GM19397 (cell line): ENCODE measurements around the gene SPTSSA.
"Not testable (repeated sequence)": the region's sequence is repeated elsewhere in the genome, so short reads cannot be mapped to it uniquely, and the experiment has no call there.

Experiments used
- ATAC-seq: cut with Tn5 transposase; IDR thresholded peaks from one replicate; pipeline ENCODE4 v1.9.1; 2021; ENCODE audit warnings: mild to moderate bottlenecking, moderate library complexity; ENCODE audit not compliant: unreplicated experiment

SPTSSA gene, protein sequence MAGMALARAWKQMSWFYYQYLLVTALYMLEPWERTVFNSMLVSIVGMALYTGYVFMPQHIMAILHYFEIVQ

DNA sequence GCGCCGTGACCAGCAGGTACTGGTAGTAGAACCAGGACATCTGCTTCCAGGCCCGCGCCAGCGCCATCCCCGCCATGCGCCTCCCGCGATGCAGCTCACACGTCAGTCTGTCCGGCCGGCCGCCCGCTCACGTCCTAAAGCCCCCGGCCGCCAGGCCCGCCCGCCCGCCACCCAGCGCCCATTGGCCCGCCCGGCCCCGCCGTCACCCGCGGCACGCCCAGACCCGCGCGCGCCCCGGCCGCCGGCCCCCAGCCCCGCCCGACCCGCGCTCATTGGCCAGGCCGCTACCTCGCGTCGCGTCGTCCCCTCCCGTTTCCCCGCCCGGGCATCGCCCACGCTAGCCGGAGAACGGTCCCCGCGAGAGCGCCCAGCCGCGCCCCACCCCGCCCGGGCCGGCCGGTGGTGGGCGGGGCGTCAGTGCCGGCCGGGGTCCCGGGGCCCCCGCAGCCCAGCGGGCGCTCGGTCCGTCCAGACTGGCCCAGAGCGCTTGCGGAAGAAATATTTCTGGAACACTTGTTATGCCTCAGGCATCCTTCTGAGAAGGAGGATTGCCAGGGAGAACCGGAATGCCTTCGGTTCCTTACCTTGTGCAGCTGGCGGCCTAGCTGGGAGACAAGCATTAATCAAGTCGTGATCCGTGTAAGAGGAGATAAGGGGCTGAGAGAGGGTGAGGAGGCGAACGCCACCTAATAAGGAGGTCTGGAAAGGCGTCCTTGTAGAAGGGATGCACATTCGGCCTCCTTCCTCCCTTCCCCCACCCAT is at the start of gene SPTSSA:
Gene SPTSSA (minus strand): TSS at position 109 of the 762 bp plus-strand sequence. CDS start 33 bp downstream, at position 76.
- ATAC-seq, result peak; percentile 96

- no peak for ATAC-seq
Observed at GRCh38 chr14:34507884-34508283, 45.8 kb upstream of the SPTSSA start.

DNA sequence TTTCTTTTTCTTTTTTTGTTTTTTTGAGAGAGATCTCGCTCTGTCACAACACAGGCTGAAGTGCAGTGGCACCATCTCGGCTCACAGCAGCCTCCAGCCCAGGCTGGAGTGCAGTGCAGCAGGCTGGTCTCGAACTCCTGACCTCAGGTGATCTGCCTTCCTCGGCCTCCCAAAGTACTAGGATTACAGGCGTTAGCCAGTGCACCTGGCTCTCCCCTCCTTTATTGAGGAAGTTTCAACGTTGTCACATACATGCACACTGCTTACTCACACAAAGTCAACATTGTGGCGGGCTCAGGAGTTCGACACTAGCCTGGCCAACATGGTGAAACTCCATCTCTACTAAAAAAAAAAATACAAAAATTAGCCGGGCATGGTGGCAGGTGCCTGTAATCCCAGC is 45.4 kb upstream of the SPTSSA start:
- ATAC-seq, result no peak

GRCh38 chr14:34505124-34505491 is 43.1 kb upstream of the SPTSSA start:
- not testable (repeated sequence) for ATAC-seq

DNA sequence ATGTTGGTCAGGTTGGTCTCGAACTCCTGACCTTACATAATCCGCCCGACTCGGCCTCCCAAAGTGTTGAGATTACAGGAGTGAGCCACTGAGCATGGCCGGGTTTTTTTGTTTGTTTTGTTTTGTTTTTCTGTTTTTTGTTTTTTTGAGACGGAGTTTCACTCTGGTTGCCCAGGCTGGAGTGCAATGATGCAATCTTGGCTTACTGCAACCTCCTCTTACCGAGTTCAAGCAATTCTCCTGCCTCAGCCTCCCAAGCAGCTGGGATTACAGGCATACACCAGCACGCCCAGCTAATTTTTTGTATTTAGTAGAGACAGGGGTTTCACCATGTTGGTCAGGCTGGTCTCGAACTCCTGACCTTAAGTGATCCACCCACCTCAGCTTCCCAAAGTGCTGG is 42.0 kb upstream of the SPTSSA start:
- not testable (repeated sequence) for ATAC-seq

DNA sequence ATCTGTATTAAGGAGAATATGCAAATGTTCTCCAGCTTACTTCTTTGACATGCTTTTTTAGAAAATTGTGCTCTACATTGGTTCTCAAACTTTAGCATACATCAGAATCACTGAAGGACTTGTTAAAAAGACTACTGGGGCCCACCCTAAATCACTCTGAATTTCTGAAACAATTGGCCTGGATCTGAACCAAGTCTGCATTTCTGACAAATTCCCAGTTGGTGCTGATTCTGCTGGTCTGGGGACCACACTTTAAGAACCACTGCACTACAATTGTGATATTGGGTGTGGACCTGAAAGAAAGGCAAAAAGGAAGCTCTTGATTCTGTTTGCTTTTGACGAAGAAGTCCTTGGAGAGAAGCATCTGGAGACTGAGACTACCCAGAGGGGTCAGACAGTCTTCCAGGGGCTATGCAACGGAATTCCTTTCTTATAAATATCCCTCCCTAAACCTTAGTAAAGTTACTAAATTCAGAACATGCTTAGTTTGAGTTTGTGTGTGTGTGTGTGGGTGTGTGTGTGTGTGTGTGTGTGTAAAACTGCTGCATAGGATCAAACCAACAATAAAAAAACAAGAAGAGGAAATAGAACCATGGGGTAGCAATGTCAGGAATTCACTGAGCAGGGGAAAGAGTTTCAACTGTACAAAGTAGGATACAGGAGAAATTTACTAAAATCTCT is 40.6 kb upstream of the SPTSSA start:
- ATAC-seq, result no peak

- no peak for ATAC-seq
Observed at GRCh38 chr14:34502001-34502400, 40.0 kb upstream of the SPTSSA start.

- no peak for ATAC-seq
Observed at GRCh38 chr14:34501004-34501580, 39.1 kb upstream of the SPTSSA start.

DNA sequence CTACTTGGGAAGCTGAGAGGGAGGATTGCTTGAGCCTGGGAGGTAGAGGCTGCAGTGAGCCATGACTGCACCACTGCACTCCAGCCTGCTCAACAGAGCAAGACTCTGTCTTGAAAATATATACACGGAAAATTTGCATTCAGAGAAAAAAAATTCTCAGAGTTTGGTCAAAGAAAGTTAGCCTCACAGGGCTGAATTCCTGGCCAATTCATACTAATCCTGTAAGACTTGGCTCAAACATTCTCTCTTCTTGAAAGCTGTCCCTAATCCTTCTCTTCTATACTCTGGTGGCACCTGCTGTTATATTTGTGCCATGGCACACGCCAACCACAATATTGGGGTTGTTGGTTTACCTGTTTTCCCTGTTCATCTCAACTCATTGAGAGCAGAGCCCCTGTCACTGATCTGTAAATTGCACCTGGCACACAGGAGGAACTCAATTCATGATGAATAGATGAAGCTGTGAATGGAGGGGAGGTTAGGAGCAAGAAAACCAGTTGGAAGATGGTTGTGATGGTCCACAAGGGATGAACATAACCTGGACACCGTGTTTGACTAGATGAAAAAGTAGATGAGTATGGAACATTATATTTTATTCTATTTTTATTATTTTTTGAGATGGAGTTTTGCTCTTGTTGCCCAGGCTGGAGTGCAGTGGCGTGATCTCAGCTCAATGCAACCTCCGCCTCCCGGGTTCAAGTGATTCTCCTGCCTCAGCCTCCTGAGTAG is 36.8 kb upstream of the SPTSSA start:
- no peak for ATAC-seq

- no peak for ATAC-seq
Observed at GRCh38 chr14:34496679-34497513, 34.9 kb upstream of the SPTSSA start.

- ATAC-seq, result no peak
Observed at GRCh38 chr14:34496007-34496678, 34.1 kb upstream of the SPTSSA start.

- no peak for ATAC-seq
Observed at GRCh38 chr14:34489324-34489723, 27.3 kb upstream of the SPTSSA start.

GRCh38 chr14:34488528-34488927 is 26.5 kb upstream of the SPTSSA start:
- no peak for ATAC-seq

DNA sequence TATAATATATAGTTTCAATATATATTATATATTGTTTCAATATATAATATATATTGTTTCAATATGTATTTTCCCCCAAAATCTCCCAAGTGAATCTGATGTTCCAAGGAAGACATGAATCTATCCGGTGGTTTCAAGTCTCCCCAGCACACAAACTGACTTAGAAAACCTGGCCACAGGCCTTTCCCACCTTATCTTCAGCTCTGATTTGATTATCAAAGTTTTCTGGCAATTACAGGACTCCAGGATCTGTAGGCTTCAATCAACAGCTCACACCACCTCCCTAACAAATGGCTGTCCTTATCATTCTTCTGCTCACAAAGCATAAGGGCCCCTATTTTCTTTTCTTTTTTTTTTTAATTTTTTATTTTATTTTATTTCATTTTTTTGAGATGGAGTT is 22.7 kb upstream of the SPTSSA start:
- no peak for ATAC-seq

DNA sequence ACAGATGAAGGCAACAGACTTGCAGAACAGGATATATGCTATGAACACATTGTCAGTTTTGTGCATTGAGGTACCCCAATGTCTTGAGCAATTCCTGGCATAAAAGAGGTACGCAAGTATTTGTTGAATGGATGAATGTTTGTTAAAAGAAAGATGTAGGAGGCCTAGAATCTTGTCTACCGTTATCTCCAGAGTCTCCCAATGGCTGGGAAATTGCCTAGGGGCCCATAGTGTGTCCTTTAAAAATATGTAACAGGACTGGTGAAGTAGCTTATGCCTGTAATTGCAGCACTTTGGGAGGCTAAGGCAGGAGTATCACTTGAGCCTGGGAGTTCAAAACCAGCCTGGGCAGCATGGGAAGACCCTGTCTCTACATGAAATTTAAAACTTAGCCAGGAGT is 20.4 kb upstream of the SPTSSA start:
- no peak for ATAC-seq

- ATAC-seq, result no peak
Observed at GRCh38 chr14:34479694-34480093, 17.7 kb upstream of the SPTSSA start.

DNA sequence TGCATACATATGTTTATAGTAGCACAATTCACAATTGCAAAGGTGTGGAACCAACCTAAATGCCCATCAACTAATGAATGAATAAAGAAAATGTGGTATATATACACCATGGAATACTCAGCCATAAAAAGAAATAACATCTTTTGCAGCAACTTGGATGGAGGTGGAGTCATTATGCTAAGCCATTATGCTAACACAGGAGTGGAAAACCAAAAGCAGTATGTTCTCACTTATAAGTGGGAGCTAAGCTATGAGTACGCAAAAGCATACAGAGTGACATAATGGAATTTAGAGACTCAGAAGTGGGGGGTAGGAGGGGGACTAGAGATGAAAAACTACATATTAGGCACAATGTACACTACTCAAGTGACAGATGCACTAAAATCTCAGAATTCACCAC is 16.2 kb upstream of the SPTSSA start:
- ATAC-seq, result no peak

DNA sequence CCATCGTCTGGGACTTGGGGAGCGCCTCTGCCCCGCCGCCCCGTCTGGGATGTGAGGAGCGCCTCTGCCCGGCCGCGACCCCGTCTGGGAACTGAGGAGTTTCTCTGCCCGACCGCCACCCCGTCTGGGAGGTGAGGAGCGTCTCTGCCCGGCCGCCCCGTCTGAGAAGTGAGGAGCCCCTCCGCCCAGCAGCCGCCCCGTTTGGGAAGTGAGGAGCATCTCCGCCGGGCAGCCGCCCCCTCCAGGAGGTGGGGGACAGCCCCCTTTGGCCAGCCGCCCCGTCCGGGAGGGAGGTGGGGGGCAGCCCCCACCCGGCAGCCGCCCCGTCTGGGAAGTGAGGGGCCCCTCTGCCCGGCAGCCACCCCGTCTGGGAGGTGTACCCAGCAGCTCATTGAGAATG is 14.0 kb upstream of the SPTSSA start:
- ATAC-seq, result not testable (repeated sequence)

DNA sequence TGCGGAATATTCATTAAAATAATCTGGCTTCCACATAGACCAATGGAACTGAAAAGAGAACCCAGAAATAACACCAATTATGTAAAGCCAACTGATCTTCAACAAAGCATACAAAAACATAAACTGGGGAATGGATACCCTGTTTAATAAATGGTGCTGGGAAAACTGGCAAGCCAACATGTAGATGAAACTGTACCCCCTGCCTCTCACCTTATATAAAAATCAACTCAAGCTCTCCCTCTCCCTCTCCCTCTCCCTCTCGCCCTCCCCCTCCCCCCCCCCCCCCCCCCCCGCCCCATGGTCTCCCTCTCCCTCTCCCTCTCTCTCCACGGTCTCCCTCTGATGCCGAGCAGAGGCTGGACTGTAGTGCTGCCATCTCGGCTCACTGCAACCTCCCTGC is 13.1 kb upstream of the SPTSSA start:
- ATAC-seq, result no peak

DNA sequence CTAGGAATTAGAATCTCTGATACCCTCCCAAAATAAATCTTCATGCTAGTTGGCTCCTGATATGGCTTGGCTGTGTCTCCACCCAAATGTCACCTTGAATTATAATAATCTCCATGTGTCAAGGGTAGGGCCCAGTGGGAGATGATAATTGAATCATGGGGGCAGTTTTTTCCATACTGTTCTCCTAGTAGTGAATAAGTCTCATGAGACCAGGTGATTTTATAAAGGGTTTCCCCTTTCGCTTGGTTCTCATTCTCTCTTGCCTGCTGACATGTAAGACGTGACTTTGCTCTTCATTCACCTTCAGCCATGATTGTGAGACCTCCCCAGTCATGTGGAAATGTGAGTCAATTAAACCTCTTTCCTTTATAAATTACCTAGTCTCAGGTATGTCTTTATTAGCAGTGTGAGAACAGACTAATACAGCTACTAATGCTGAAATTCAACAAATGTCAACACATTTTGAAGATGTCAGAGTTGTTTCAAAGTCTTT is 12.2 kb upstream of the SPTSSA start:
- ATAC-seq, result no peak
